C4-2B (cell line): ENCODE results near the gene HPX.

Experiments
- H3K27ac ChIP-seq: fragments of 450-650 bp; 2 replicates; pipeline ENCODE4 v1.5.1; 2017
- ZFX ChIP-seq: fragments of 450-650 bp; IDR thresholded peaks from 2 replicates; pipeline ENCODE4 v1.6.1; 2017
- TF ChIP-seq, protein P1 (sequence below): fragments of 450-650 bp; conservative IDR thresholded peaks from 2 replicates; pipeline ENCODE4 v1.5.1; 2017; ENCODE audit warnings: mild to moderate bottlenecking

Gene HPX

DNA sequence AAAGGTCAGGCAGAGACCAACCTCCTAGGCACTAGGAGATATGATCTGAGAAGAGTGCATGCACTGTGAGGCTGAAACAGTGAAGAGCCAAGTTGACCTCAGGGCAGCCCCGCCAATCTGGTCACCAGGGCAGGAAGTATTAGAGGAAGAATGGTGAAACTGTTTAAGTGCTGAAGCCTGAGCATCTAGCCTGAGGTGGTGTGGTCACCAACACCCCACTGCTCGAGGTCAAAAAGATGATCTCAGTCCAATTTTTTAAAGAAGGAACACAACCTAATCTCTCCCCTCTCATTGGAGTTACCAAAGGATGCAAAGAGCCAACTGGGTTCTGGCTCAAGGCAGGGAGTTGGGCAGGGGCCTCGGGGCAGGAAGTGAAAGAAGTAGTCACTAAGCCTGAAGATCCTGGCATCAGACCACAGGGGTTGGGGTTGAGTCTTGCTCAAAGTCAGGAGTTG lies 25.9 kb downstream of the HPX start:
- no peak overlapping the region for H3K27ac ChIP-seq
- no peak for TF ChIP-seq ZFX
- TF ChIP-seq, protein P1, sequence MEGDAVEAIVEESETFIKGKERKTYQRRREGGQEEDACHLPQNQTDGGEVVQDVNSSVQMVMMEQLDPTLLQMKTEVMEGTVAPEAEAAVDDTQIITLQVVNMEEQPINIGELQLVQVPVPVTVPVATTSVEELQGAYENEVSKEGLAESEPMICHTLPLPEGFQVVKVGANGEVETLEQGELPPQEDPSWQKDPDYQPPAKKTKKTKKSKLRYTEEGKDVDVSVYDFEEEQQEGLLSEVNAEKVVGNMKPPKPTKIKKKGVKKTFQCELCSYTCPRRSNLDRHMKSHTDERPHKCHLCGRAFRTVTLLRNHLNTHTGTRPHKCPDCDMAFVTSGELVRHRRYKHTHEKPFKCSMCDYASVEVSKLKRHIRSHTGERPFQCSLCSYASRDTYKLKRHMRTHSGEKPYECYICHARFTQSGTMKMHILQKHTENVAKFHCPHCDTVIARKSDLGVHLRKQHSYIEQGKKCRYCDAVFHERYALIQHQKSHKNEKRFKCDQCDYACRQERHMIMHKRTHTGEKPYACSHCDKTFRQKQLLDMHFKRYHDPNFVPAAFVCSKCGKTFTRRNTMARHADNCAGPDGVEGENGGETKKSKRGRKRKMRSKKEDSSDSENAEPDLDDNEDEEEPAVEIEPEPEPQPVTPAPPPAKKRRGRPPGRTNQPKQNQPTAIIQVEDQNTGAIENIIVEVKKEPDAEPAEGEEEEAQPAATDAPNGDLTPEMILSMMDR, result no peak

DNA sequence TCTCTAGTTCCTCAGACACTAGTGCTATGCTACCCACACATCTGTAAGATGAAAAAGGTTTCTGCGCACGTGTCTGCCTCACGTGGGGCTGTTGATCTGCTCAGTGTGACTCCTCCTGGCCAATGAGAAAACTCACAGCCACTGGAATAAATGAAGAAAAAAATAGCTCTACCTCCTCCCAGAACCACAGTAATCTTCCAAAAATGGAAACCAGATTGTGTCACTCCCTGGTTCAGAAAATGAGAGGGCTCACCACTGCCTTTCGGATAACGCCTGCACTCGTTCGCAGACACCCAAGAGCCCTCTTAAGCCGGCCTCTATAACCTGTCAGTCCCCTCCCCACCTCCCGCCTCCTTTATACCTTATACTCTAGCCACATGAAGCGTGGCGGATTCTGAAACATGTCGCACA lies 27.0 kb downstream of the HPX start:
- TF ChIP-seq, protein P1, result no peak
- no peak for TF ChIP-seq ZFX
- H3K27ac ChIP-seq, result no peak overlapping the region

DNA sequence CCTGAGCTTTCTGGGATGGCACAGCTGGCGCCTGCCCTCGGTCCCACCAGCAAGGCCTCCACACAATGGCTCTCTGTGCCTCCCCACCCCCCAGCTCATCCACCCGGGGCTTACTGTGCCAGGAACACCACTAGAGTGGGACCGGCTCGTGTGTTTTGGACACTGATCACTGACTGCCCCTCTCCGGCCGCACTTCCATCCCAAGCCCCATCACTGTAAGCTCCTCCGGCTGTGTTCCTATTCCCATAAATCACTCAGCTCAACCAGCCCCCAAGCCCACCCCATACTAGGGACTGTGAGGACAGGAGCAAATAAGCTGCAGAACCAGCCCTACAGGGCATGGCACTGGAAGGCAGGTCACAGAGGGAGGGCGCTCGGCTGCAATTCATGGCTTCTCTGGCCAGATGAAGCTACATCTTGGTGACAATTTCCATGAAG lies 29.2 kb downstream of the HPX start:
- no peak overlapping the region for H3K27ac ChIP-seq
- no peak for TF ChIP-seq ZFX

DNA sequence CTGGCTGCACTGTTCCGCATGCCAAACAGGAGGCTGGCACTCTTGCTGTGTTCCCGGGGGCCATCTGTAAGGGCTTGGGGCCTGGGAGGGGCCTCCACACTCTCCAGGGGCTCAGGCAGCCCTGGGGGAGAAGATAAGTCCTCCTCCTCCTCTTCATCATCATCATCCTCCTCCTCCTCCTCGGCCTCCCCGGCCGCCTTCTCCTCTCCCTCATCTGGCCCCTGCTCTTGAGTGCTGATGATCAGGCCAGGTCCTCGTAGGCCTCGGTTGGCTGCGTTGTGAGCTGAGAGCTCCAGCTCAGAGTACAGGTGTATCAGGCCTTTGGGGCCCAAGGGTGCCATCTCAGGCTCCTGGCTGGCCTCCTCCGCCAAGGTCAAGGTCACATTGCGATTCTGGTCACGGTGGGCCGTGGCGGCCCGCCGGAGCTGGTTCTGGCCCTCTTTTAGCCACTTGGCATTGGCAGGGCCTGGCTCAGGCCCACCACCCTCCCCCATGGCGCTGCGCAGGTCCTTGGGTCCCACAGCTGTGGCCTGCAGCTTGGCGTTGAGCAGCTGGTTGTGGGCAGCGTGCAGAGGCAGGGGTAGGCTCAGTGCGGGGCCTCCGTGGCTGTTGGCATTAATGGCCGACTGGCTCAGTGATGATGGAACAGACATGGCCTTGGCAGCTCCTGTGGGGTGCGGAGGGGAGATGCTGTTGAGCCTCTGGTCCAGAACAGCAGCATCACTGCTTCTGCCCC lies 29.9 kb downstream of the HPX start:
- no peak overlapping the region for H3K27ac ChIP-seq
- TF ChIP-seq, protein P1, result no peak

DNA sequence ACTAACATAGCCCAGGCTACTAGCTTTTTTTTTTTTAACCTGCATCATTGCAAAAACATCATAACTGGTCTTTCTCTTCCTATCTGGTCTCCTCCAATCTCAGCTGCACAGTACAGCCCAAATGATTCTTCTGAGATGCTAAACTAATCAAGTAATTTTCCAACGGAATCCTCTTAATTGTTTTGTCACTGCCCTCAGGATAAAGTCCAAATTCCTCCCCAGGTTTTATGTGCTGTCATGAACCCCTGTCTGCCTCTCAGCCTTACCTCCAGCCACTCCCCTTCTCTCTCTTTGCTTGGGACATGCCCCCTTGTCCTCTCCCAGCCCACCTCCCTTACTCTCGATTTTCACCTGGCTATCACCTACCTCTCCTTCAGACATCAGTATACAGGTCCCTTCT lies 34.4 kb downstream of the HPX start:
- H3K27ac ChIP-seq, result no peak overlapping the region
- no peak for TF ChIP-seq ZFX
- TF ChIP-seq, protein P1, result no peak

GRCh38 chr11:6405846-6406245 lies 34.9 kb downstream of the HPX start:
- TF ChIP-seq, protein P1, result no peak
- TF ChIP-seq ZFX, result no peak
- no peak overlapping the region for H3K27ac ChIP-seq

DNA sequence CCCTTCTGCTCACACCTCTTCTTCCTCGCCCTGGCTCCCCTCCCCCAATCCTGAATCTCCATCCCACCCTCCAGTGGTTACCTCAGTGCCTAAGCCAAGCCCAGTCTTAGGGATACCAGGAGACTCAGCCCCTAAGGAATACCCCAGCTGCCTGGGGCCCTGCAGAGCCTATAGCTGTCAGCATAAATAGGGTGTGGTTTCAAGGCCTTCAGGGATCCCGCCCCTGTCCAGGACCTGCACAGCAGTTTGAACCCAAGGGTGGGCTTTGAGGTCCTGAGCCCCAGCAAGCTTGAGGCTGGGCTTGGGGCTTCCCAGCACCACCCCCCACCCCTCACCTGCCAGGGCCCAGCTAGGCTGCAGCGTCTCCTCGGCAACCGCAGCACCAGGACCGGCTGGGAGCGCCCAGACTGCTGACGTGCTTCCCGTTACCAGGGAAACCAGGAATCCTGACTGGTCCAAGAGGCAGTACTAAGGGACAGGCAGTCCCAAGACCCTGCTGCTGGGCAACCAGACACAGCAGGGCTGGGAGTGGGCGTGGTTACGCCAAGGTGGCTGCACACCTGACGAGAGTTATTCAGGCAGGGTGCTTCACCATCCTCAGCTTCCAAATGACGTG lies 35.6 kb downstream of the HPX start:
- no peak overlapping the region for H3K27ac ChIP-seq
- no peak for TF ChIP-seq ZFX
- TF ChIP-seq, protein P1, result no peak
